ENCODE data around the gene FBLN5. TPM values are rescaled to one million over a fixed set of nuclear protein-coding genes. Genes with fewer than 3 reads are reported as not detected.

FBLN5 gene
- total RNA-seq, 1 experiment from 2014 or later, result 3.3 TPM

GRCh38 chr14:91885839-91886238, 61.7 kb downstream of the FBLN5 start (continued):
- TF ChIP-seq ZNF274 (IDR thresholded peaks at IDR 0.05; ENCODE audit: low read depth, low read length), result no peak
- TF ChIP-seq FOSL1 (IDR thresholded peaks at IDR 0.05; ENCODE audit: low read depth), result no peak
- TF ChIP-seq YY1 (IDR thresholded peaks at IDR 0.05; ENCODE audit: extremely low read depth, insufficient replicate concordance, low read depth, low read length), result no peak
- no peak for TF ChIP-seq SP1 (IDR thresholded peaks at IDR 0.05; ENCODE audit: low read depth)

DNA sequence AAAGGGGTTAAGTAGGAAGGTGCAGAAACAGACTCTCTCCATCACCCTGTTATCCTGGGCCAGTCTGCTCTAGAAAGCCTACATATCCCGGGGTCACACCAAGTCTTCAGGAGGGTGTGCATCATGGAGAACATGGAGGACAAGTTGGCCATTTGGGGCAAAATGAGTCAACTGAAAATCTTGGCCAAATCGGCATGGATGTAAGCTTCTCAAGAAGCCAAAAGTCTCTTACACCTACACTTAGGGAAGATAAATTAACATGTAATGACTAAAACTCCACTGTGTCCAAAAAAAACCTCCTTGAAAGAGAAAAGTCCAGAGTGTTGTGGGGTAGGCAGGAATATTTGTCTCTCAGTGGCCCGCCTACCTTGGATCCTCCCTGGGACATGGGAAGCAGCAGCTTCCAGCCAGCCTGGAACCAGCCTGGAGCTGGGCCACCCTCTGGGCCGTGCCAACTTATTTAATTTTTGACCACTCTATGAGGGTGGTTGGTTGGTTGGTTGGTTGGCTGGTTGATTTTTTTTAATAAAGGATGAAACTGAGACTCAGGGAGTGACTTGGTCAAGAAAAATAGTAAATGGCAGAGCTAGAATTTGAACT, 62.3 kb downstream of the FBLN5 start:
- intact Hi-C loops (cut with micrococcal nuclease), result no loop called here
- H3K9me3 ChIP-seq (ENCODE audit: control insufficient read depth in 1 of 2, insufficient read depth in 1 of 2, low read depth in 1 of 2, low read length in 2 of 2), result no peaks in the 10 kb centered on the region
- no peak overlapping the region for H3K9ac ChIP-seq (ENCODE audit: low read length)
- ChIA-PET POLR2A (no interaction called here), CTCF (no interaction called here), RAD21 (ENCODE audit: low non-redundant PET in 1 of 2, low total read pairs in 2 of 2, uncharacterized antibody in 2 of 2, unreplicated experiment in 2 of 2) (no interaction called here)
- no peak overlapping the region for H3K4me2 ChIP-seq (ENCODE audit: low read length)
- no peak overlapping the region for H3K4me3 ChIP-seq (replicated peaks in 1 of 2; ENCODE audit: low read depth in 1 of 2, low read length in 2 of 2)
- peaks cover 0 to 2% of the 10 kb centered on the region in 2 experiments; a peak in 1 of 4 replicates for H3K4me1 ChIP-seq (ENCODE audit: control insufficient read depth in 1 of 2, insufficient read depth in 2 of 2, low read length in 2 of 2)
- no peaks in the 10 kb centered on the region for H3K27me3 ChIP-seq (ENCODE audit: insufficient read depth, low read length)
- no peaks in the 10 kb centered on the region for H3K79me2 ChIP-seq (ENCODE audit: insufficient read depth, low read length)
- no peaks in the 10 kb centered on the region for H3K9me2 ChIP-seq (ENCODE audit: insufficient read depth)
- no peaks in the 10 kb centered on the region for H4K20me1 ChIP-seq (ENCODE audit: insufficient read depth)
- no peak for DNase-seq (ENCODE audit: low read depth, low spot score)
- BruUV-seq (replicated peaks), result no TSS peak
- H3K36me3 ChIP-seq (ENCODE audit: control insufficient read depth in 1 of 2, insufficient read depth in 2 of 2, low read length in 2 of 2), result no peaks in the 10 kb centered on the region
- TF ChIP-seq ELF1 (IDR thresholded peaks at IDR 0.05; ENCODE audit: borderline replicate concordance, low read depth) (no peak), EZH2phosphoT487 (IDR thresholded peaks at IDR 0.05; ENCODE audit: borderline replicate concordance) (no peak), FOSL1 (IDR thresholded peaks at IDR 0.05; ENCODE audit: low read depth) (no peak), EZH2 (IDR thresholded peaks at IDR 0.05) (no peak), TCF7L2 (IDR thresholded peaks at IDR 0.05; ENCODE audit: borderline replicate concordance, extremely low read depth, insufficient read depth, insufficient read length) (no peak), ZBTB33 (IDR thresholded peaks at IDR 0.05; ENCODE audit: extremely low read depth, insufficient replicate concordance, low read length) (no peak)
- no peak overlapping the region for H2AFZ ChIP-seq (ENCODE audit: low read depth, low read length, poor library complexity, severe bottlenecking)
- no peak overlapping the region for H3K27ac ChIP-seq (ENCODE audit: low read depth, low read length)
- ATAC-seq, result no peak
